Natural killer cell (primary cell): Measurements from ENCODE around the gene PLXNA2. TPM values are rescaled to one million over a fixed set of nuclear protein-coding genes. Genes with fewer than 3 reads are reported as not detected.
A peak's percentile ranks its signal among the peaks of the same experiment; 100 is the strongest.

ENCODE experiments used
- ATAC-seq, 3 donors: fragments of 150-1000 bp in 2 of 3; fragments of 200-7000 bp in 1 of 3; cut with Tn5 transposase; 1 replicate in 1 of 3; 2 replicates in 2 of 3; pipeline ENCODE4 v1.10.0; 2021; ENCODE audit warnings: mild to moderate bottlenecking in 2 of 3, moderate library complexity in 2 of 3
- DNase-seq, 2 donors: peaks; one replicate each; pipeline versions ENCODE4 v3.0.0 to v3.0.0-alpha.2; 2013 to 2021; ENCODE audit warnings: mixed read lengths in 1 of 2
- H3K27ac ChIP-seq: one replicate; pipeline ENCODE4 v1.5.1; 2013; ENCODE audit warnings: mild to moderate bottlenecking, low read length
- H3K27me3 ChIP-seq: one replicate; pipeline ENCODE4 v1.6.1; 2013; ENCODE audit warnings: low read length; ENCODE audit not compliant: control insufficient read depth, insufficient read depth
- H3K36me3 ChIP-seq: one replicate; pipeline ENCODE4 v1.6.1; 2013; ENCODE audit warnings: low read length; ENCODE audit not compliant: control insufficient read depth, insufficient read depth
- H3K4me1 ChIP-seq: one replicate; pipeline ENCODE4 v1.6.1; 2013; ENCODE audit warnings: low read length; ENCODE audit not compliant: control insufficient read depth, insufficient read depth
- H3K4me3 ChIP-seq: one replicate; pipeline ENCODE4 v1.5.1; 2013; ENCODE audit warnings: low read length
- H3K9me3 ChIP-seq: one replicate; pipeline ENCODE4 v1.6.1; 2013; ENCODE audit warnings: low read length; ENCODE audit not compliant: control insufficient read depth, insufficient read depth
- H3K27ac Mint-ChIP-seq, 2 donors: one replicate each; pipeline ENCODE4 v1.8.0; 2022; ENCODE audit warnings: mild to moderate bottlenecking in 2 of 2, mixed read lengths in 2 of 2, moderate library complexity in 1 of 2
- H3K27me3 Mint-ChIP-seq, 2 donors: one replicate each; pipeline ENCODE4 v1.8.0; 2022; ENCODE audit warnings: low read depth in 2 of 2, mixed read lengths in 2 of 2
- H3K36me3 Mint-ChIP-seq: one replicate; pipeline ENCODE4 v1.8.0; 2022; ENCODE audit warnings: mixed read lengths
- H3K4me1 Mint-ChIP-seq, 2 donors: one replicate each; pipeline ENCODE4 v1.8.0; 2022; ENCODE audit warnings: mixed read lengths in 2 of 2
- H3K4me3 Mint-ChIP-seq: one replicate; pipeline ENCODE4 v1.8.0; 2022; ENCODE audit warnings: mild to moderate bottlenecking, moderate library complexity, mixed read lengths
- H3K9me3 Mint-ChIP-seq, 2 donors: one replicate each; pipeline ENCODE4 v1.8.0; 2022; ENCODE audit warnings: mixed read lengths in 2 of 2
- CTCF ChIP-seq: fragments of 200-600 bp; IDR thresholded peaks from one replicate; pipeline ENCODE4 v1.8.0; 2022; ENCODE audit warnings: antibody characterized with exemption
- WGBS: methylation state at CpG from one replicate; pipeline ENCODE4 v1.1.7; 2013; ENCODE audit warnings: missing lambda C conversion rate; ENCODE audit not compliant: insufficient coverage; 5-methylcytosine and 5-hydroxymethylcytosine counted together
- intact Hi-C: fragments of 100-400 bp; cut with micrococcal nuclease; formaldehyde crosslinking; loops from one replicate; pipeline ENCODE4 v1.14.2; 2022
- total RNA-seq, 4 donors: library from RNA; stranded (reverse); fragments of 120-200 nt in 1 of 4; gene quantifications; one replicate each; pipeline versions ENCODE4 v1.2.3 to v1.2.4, GENCODE V29; 2013 to 2022

Gene PLXNA2
- total RNA-seq, 3 donors from 2014 or later (not counting 1 experiment from before 2014, with no cell fraction given), result 2.8 to 8.4 (median 2.8) TPM

GRCh38 chr1:208291129-208291528 lies 46.9 kb upstream of the PLXNA2 start:
- H3K27ac ChIP-seq, result no peak overlapping the region
- ATAC-seq, result no peak
- Mint-ChIP-seq H3K9me3 (no peaks in the 10 kb centered on the region), H3K27me3 (peaks cover 45 to 70% of the 10 kb centered on the region in 2 donors), H3K4me3 (no peak overlapping the region), H3K27ac (no peak overlapping the region), H3K36me3 (no peaks in the 10 kb centered on the region), H3K4me1 (peaks cover 16% of the 10 kb centered on the region in 2 donors)
- peaks cover 6% of the 10 kb centered on the region for H3K27me3 ChIP-seq
- 85% methylated on average over 2 of the region's 2 CpGs for WGBS
- H3K4me1 ChIP-seq, result peaks cover 3% of the 10 kb centered on the region
- H3K4me3 ChIP-seq, result no peak overlapping the region
- no peak for DNase-seq
- H3K36me3 ChIP-seq, result no peaks in the 10 kb centered on the region
- intact Hi-C loops, result no loop called here
- H3K9me3 ChIP-seq, result no peaks in the 10 kb centered on the region
- TF ChIP-seq CTCF, result no peak

- H3K27me3 ChIP-seq, result peaks cover 2% of the 10 kb centered on the region
- no peaks in the 10 kb centered on the region for H3K36me3 Mint-ChIP-seq
- WGBS, result 85% methylated on average over 2 of the region's 2 CpGs
- TF ChIP-seq CTCF, result no peak
- H3K36me3 ChIP-seq, result no peaks in the 10 kb centered on the region
- H3K27ac ChIP-seq, result no peak overlapping the region
- DNase-seq, result no peak
- peaks cover 16% of the 10 kb centered on the region in 2 donors for H3K4me1 Mint-ChIP-seq
- H3K27me3 Mint-ChIP-seq, result peaks cover 40 to 65% of the 10 kb centered on the region in 2 donors
- no peak overlapping the region for H3K27ac Mint-ChIP-seq
- no peak overlapping the region for H3K4me3 Mint-ChIP-seq
- intact Hi-C loops, result no loop called here
- no peaks in the 10 kb centered on the region for H3K9me3 Mint-ChIP-seq
- no peaks in the 10 kb centered on the region for H3K9me3 ChIP-seq
- no peak overlapping the region for H3K4me3 ChIP-seq
- peaks cover 3% of the 10 kb centered on the region for H3K4me1 ChIP-seq
- no peak for ATAC-seq
Measured at GRCh38 chr1:208289716-208290115, 45.5 kb upstream of the PLXNA2 start.

GRCh38 chr1:208288495-208288894 lies 44.3 kb upstream of the PLXNA2 start:
- ATAC-seq, result peak; percentile 26 to 89 (median 43)
- Histone ChIP-seq H3K27me3 (peaks cover 2% of the 10 kb centered on the region), H3K36me3 (no peaks in the 10 kb centered on the region), H3K27ac (no peak overlapping the region), H3K9me3 (no peaks in the 10 kb centered on the region), H3K4me3 (no peak overlapping the region), H3K4me1 (peaks cover 3% of the 10 kb centered on the region)
- 34% methylated on average over 4 of the region's 4 CpGs for WGBS
- intact Hi-C loops, result no loop called here
- no peak for TF ChIP-seq CTCF
- no peak for DNase-seq
- Mint-ChIP-seq H3K4me3 (peak overlapping the region; percentile 25), H3K9me3 (no peaks in the 10 kb centered on the region), H3K36me3 (no peaks in the 10 kb centered on the region), H3K4me1 (peaks cover 16% of the 10 kb centered on the region in 2 donors), H3K27me3 (peaks cover 33 to 54% of the 10 kb centered on the region in 2 donors), H3K27ac (no peak overlapping the region)
